GM12891 (cell line): ENCODE results near the gene ETNK2.

Source experiments
- POLR2A ChIP-seq: IDR thresholded peaks from 2 replicates; pipeline ENCODE4 v1.6.1; 2011; ENCODE audit warnings: low read depth, low read length, control low read depth
- POLR2AphosphoS5 ChIP-seq: IDR thresholded peaks from 2 replicates; pipeline ENCODE4 v1.6.1; 2011; ENCODE audit warnings: low read depth, low read length, control low read depth
- POU2F2 ChIP-seq: IDR thresholded peaks from 2 replicates; pipeline ENCODE4 v1.6.1; 2011; ENCODE audit warnings: low read depth, mild to moderate bottlenecking, control low read depth, low read length, moderate library complexity
- TAF1 ChIP-seq: IDR thresholded peaks from 2 replicates; pipeline ENCODE4 v1.6.1; 2011; ENCODE audit warnings: low read depth, low read length, control low read depth

DNA sequence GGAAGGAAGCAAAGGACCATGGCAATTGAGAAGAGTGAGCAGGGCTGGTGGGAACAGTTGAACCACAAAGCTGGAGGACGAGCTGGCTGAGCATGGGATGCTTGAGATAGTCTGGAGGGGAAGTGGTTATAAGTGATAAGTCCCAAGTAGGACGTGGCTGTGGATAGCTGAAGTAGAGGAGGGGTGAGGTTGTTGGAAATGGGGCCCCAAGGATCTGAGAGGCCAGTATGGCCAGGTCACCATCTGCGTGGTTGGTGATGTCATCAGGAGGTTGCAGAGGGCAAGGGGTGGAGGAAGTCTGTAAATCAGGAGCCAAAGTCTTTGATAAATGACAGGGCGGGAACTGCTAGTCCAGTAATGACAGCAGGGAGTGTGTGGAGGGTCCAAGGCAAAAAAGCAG is 25.3 kb upstream of the ETNK2 start:
- no peak for TF ChIP-seq TAF1
- no peak for TF ChIP-seq POLR2A
- TF ChIP-seq POLR2AphosphoS5, result no peak
- TF ChIP-seq POU2F2, result no peak
